Epithelial cell of esophagus (primary cell): Measurements from ENCODE around the gene ENG.

Experiments used
- DNase-seq: peaks from one replicate; pipeline ENCODE4 v3.0.0; 2010; ENCODE audit warnings: low read depth
- H3K4me3 ChIP-seq: 2 replicates; pipeline ENCODE4 v1.5.1; 2011; ENCODE audit warnings: mild to moderate bottlenecking, low read length, control low read depth
- CTCF ChIP-seq: IDR thresholded peaks from 2 replicates; pipeline ENCODE4 v1.5.1; 2011; ENCODE audit warnings: low read depth, mild to moderate bottlenecking, low read length, control low read depth, inconsistent platforms; ENCODE audit not compliant: insufficient read depth; ENCODE audit errors: missing control alignments

Gene ENG

GRCh38 chr9:127856094-127856728 is 1.8 kb upstream of the ENG start:
- DNase-seq, result no peak
- H3K4me3 ChIP-seq, result no peak overlapping the region
- no peak for TF ChIP-seq CTCF

GRCh38 chr9:127855522-127855921 is 1.1 kb upstream of the ENG start:
- no peak overlapping the region for H3K4me3 ChIP-seq
- no peak for TF ChIP-seq CTCF
- no peak for DNase-seq

GRCh38 chr9:127854960-127855359 is 502 bp upstream of the ENG start:
- no peak for TF ChIP-seq CTCF
- no peak overlapping the region for H3K4me3 ChIP-seq
- DNase-seq, result no peak

GRCh38 chr9:127853312-127854183 is 910 bp downstream of the ENG start:
- no peak overlapping the region for H3K4me3 ChIP-seq
- TF ChIP-seq CTCF, result no peak
- DNase-seq, result no peak

- no peak overlapping the region for H3K4me3 ChIP-seq
- no peak for DNase-seq
- no peak for TF ChIP-seq CTCF
Measured at GRCh38 chr9:127852829-127853228, 1.6 kb downstream of the ENG start.

GRCh38 chr9:127850286-127850830 is 4.1 kb downstream of the ENG start:
- no peak for TF ChIP-seq CTCF
- no peak for DNase-seq
- no peak overlapping the region for H3K4me3 ChIP-seq
